Measurements from ENCODE around the gene MRPL24. TPM values are rescaled to one million over a fixed set of nuclear protein-coding genes. Genes with fewer than 3 reads are reported as not detected.

The MRPL24 gene
- total and polyA plus RNA-seq, 2 of the 8 experiments (the other 6 are each of a cell fraction or from before 2014, with no cell fraction given), result 29.7 to 35.2 TPM

- TF ChIP-seq RFX5 (IDR thresholded peaks at IDR 0.05; ENCODE audit: borderline replicate concordance, low read depth, low read length) (no peak), BRCA1 (IDR thresholded peaks at IDR 0.05; ENCODE audit: low read depth, low read length) (no peak), JUND (IDR thresholded peaks at IDR 0.05; ENCODE audit: low read length) (peak; percentile 75; the same call in 1 of the 2 replicates), RAD21 (IDR thresholded peaks at IDR 0.05 in 1 of 2, conservative IDR thresholded peaks at IDR 0.05 in 1 of 2; ENCODE audit: low read depth in 2 of 2, low read length in 2 of 2) (peak in 1 of 2 experiments; percentile 10; a peak in 1 of 4 replicates), SAP30 (IDR thresholded peaks at IDR 0.05; ENCODE audit: insufficient read depth, insufficient replicate concordance, low read length) (no peak), FOSL1 (IDR thresholded peaks at IDR 0.05; ENCODE audit: insufficient read depth, low read depth, low read length) (no peak), EP300 (IDR thresholded peaks at IDR 0.05; ENCODE audit: borderline replicate concordance in 1 of 2, low read depth in 2 of 2, low read length in 2 of 2) (peak; percentile 44 to 98), SIX5 (IDR thresholded peaks at IDR 0.05; ENCODE audit: low read depth, low read length) (no peak), ZNF274 (IDR thresholded peaks at IDR 0.05; ENCODE audit: borderline replicate concordance, extremely low read depth, low read length) (no peak), MAFK (IDR thresholded peaks at IDR 0.05; ENCODE audit: low read depth, low read length) (no peak), RNF2 (IDR thresholded peaks at IDR 0.05; ENCODE audit: borderline replicate concordance, low read depth, low read length, missing control alignments, poor library complexity, severe bottlenecking) (no peak), SP2 (IDR thresholded peaks at IDR 0.05; ENCODE audit: low read length) (no peak), GABPA (IDR thresholded peaks at IDR 0.05; ENCODE audit: borderline replicate concordance, insufficient read depth, low read length) (0 out of 2 replicates have a peak, but pooled peaks have one; percentile 56), ATF2 (IDR thresholded peaks at IDR 0.05; ENCODE audit: low read length) (peak; percentile 42; the same call in 1 of the 2 replicates), RXRA (IDR thresholded peaks at IDR 0.05; ENCODE audit: insufficient read depth, low read depth, low read length) (no peak), TAF7 (optimal IDR thresholded peaks at IDR 0.05; ENCODE audit: borderline replicate concordance, low read depth, low read length) (peak; percentile 51), SUZ12 (IDR thresholded peaks at IDR 0.05; ENCODE audit: low read length) (no peak), SP4 (IDR thresholded peaks at IDR 0.05; ENCODE audit: low read length) (no peak), TAF1 (IDR thresholded peaks at IDR 0.05; ENCODE audit: low read depth, low read length) (peak; percentile 44; the same call in 1 of the 2 replicates)
Measured at GRCh38 chr1:156692925-156693847, 47.7 kb downstream of the MRPL24 start (continued).

All from H1 (cell line).